KBM-7 (cell line): Measurements from ENCODE around the gene EPAS1.
A peak's percentile ranks its signal among the peaks of the same experiment; 100 is the strongest.

ENCODE experiments used
- DNase-seq: peaks from one replicate; pipeline ENCODE4 v3.0.0-alpha.2; 2015
- in situ Hi-C: fragments of 300-500 bp; cut with MboI; formaldehyde crosslinking; loops from 2 replicates; pipeline ENCODE4 v1.14.3; 2020; ENCODE audit warnings: low sequenced_read_pairs, low pct_unique_long_range_greater_than_20kb, mixed read lengths

EPAS1 gene

DNA sequence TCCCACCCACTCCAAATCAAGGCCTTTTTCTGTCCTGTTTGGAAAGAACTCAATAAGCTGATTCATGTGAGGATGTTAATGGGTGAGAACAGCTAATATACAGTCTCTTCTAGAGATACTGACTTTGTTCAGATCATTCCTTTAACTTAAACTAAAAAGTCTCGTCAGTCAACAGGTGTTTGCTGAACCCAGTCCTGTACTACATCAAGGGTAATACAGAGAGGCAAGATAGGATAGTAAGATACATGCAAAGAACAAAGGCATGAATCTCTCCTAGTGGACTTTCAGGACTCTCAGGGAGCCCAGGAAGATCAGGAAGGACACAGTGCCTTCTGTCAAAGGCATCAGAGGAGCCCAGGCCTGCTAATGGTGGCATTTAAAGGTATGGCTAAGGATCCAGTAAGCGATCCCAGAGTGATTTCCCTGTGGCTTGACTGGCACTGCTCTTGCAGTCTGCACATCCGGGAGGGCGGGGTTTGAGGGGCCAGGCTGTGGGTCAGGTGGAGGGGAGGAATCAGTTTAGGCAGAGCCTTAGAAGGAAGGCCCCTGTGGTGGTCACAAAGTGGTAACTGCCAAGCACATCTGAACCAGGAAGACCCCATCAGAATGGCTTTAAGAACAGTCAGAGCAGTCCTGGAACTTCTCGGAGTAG, 54.0 kb downstream of the EPAS1 start:
- DNase-seq: no peak
- in situ Hi-C loops: no loop called here

DNA sequence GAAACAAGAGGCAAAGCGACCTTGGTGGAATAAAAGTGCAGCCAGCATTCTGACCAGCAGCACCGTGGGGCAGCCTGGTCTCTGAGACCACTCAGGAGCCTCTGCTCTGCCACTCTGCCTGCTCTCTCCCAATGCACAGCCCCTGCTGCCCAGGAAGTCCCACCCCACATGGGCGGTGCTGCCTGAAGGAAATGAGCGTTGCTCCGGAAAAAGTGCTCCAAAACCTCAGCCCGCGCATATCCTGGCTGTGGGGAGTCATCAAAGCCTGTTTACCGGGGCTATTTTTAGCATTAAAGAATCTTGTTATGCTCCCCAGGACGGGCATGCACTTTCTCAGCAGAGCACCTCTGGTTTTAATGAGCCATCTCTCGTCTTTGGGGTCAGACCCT, 54.5 kb downstream of the EPAS1 start:
- in situ Hi-C loops: no loop called here
- DNase-seq: no peak

DNA sequence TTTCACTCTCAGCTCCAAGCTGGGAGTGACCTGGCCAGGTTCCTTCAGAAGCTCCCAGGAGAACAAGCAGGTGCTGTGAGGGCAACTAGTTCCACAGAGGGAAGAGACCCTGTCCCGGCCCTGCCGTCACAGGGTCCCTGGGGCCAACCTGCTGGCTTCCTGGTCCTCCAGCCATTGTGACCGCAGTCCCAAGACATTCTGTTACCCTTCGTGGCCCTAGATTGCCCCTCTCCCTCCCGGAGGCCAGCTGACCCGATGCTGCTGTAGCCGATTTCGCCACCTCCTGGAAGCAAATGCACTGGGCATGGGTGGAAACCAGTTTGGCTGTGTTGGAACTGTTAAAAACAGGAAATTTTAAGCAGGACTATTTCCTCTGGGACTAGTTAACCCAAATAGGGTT, 55.4 kb downstream of the EPAS1 start:
- DNase-seq: no peak
- in situ Hi-C loops: no loop called here

DNA sequence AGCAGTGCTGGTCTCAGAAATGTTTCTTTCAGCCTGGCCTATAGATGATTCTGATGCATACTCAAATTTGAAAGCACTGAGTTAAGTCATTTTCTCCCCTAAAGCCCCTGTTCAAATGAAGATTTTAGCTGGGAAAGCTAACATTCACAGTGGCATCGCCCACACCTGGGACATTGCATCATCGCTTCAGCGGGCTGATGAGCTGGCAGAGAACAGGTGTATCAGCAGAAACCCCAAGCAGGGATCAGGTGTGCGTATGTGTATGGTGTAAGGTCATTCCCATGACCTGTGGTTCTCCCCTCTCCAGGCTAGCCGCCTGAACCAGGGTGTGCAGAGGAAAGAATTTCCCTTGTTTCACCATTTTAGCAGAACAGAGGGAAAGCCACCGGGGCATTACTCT, 56.3 kb downstream of the EPAS1 start:
- in situ Hi-C loops: no loop called here
- no peak for DNase-seq

DNA sequence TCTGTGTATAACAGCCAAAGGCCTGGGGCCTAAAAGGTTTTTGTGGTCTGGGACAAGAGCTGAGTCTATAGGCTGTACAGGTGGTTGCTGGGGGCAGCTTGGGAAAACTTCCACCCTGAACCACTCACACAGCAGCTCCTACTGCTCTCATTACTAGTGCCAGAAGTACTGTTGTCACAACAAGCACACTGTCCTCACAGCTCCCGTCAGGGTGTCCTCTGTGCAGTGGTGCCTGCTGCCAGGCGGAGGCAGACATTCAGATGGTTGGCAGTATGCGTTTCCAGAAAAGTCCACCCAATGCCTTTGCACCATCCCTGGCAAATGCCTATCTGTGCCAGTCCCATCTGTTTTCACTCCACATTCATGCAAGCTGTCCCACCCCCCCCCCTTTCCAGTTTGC, 58.5 kb downstream of the EPAS1 start:
- no peak for DNase-seq
- in situ Hi-C loops: no loop called here

DNA sequence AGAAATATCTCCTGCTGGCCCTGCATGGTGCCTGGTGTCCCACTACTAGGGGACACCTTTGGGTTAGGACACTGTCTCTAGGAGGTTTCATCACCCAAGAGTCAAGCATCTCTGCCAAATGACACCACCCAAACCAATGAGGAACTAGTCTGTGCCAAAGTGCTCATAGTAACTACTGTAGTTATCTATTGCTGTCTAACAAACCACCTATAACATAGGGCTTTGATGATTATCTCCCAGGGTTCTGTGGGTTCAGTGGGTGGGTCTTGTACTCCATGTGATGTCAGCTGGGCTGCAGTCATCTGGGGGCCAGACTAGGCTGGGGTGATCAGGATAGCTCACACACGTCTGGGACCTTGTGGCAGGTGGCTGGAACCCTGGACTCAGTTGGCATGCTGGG, 59.8 kb downstream of the EPAS1 start:
- no peak for DNase-seq
- in situ Hi-C loops: no loop called here

DNA sequence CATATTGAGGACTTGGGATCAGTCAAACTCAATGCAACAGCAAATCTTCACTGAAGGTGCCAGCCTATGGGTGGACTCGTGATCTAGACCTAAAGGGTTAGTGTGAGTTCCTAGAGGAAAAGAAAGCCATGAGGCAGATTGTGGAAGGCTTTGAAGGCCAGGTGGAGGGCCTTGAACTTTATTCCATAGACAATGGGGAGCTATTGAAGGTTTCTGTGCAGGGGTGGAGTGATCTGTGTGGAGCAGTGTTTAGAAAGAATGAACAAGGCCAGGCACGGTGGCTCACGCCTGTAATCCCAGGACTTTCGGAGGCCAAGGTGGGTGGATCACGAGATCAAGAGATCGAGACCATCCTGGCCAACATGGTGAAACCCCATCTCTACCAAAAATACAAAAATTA, 61.5 kb downstream of the EPAS1 start:
- DNase-seq: no peak
- in situ Hi-C loops: no loop called here

DNA sequence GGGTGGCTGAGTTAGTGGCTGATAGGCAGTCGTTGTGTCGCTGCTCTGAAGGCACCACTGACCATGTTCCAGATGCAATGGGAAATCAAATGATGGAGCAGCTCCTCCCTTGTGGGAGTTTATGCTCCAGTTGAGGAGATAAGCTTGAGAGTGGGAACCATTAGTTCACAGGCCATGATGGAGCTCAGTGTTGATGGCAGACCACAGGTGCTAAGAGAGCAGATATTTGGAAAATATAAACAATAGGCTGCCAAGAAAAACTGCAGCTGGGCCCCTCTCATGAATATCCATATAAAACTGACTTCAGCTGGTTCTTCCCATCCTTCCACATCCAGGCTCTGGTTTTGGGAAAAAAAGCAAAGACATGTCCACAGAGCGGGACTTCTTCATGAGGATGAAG, 63.1 kb downstream of the EPAS1 start:
- no peak for DNase-seq
- in situ Hi-C loops: no loop called here

DNA sequence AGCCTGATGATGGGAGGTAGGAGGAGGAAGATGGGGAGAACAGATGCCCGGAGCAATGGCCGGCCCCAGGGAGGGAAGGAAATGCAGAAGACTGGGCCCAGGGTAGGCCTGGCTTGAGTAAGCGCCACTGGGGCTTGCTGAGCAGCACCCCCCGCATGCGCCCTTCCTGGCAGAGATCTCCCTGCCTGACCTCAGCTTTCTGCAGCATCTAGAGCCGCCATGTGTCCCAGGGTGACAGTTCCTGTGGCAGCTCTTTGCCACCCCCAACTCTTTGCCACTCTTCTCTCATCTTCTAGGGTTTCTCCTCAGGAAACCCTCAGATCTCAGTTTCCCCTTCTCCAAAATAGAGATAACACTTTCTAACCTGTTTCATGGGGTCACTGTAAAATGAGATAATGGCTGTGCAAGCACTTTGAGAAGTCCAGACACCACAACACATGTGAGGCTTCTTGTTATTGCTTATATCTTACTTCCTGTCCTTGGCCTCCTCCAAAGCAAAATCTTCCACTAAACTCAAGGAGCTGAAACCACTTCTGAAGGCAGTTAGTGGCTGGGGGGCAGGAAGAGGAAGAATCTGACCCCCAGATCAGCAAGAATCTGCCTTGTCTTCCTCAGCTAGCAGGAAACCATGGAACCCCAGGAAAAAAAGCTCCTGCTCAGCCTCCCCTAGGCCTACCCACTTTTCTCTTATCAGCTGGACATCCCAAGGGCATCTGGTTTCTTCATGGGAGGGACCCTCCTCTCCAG, 64.9 kb downstream of the EPAS1 start:
- DNase-seq: no peak
- in situ Hi-C loops: no loop called here

DNA sequence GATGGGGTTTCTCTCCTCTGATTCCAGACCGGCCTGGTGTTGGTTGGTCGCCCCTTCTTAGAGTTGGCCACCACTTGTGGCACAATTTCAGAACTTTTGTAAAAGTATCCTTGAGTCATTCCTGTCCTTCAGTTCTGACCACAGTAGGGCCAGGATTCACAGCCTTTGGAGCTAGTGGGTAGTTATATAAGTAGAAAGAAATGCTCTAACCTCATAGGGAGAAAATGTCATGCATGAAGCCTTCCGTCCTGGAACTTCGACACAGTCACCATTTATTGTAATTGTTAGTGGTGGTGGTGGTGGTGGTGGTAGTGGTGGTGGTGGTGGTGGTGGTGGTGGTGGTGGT, 65.4 kb downstream of the EPAS1 start:
- DNase-seq: no peak

DNA sequence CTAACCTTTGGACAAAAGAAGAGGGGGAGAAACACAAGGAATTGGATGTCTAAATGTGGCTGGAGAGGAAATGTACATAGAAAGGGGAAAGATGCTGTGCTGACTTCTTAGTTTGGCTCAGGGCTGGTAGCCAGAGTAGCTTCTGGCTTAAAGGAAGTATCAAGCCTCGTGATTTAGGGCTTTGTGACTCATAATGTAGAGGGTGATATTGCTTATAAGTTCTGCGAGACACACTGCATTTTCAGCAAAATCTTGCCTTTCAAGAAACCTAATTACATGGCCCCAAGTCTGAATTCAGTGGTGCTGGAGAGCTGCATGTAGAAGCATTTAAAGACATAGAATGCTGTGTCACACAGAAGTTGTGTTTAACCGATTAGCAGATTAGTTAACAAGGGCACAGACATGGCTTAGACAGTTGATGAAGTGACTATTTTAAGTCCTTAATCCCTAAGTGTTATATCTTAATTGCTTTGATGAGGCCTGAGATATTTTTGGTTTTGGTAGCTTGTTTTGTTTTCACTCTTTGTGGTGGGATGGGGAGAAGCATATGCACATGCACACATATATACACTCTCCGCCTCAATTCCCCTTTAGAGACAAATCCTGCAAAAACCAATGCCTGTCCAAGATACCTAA, 66.4 kb downstream of the EPAS1 start:
- DNase-seq: no peak
- in situ Hi-C loops: no loop called here

More for the DNA sequence above, 65.4 kb downstream of the EPAS1 start:
- in situ Hi-C loops: no loop called here

DNA sequence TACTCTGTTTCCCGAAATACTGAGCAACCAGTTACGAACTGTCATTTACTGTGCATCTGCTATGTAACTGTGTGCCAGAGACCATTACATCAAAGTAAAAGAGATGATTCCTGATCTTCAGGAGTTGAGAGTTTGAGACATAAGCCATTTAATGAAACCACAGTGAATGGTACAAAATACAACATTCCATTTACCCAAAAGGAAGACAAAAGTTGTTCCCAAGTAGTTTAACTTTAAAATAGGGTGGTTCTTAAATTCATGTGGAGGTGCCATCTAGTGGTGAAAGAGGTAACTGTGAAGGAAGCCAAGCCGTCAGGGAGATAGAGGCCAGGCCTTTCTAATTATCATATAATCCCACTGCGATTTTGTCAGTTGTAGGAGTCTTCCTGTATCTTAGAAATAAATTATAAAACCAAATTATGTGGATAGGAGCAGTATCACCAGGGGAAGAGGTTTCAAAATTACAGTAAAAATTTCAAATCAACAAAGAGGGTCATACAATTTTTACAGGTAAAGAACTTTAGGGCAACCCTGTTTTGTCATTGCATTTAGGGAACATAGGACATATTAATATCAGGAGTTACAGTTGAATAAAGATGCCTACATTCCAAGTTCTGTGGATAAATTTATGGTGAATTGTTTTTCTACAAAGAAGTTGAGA, 67.7 kb downstream of the EPAS1 start:
- in situ Hi-C loops: no loop called here
- peak; percentile 62 for DNase-seq

DNA sequence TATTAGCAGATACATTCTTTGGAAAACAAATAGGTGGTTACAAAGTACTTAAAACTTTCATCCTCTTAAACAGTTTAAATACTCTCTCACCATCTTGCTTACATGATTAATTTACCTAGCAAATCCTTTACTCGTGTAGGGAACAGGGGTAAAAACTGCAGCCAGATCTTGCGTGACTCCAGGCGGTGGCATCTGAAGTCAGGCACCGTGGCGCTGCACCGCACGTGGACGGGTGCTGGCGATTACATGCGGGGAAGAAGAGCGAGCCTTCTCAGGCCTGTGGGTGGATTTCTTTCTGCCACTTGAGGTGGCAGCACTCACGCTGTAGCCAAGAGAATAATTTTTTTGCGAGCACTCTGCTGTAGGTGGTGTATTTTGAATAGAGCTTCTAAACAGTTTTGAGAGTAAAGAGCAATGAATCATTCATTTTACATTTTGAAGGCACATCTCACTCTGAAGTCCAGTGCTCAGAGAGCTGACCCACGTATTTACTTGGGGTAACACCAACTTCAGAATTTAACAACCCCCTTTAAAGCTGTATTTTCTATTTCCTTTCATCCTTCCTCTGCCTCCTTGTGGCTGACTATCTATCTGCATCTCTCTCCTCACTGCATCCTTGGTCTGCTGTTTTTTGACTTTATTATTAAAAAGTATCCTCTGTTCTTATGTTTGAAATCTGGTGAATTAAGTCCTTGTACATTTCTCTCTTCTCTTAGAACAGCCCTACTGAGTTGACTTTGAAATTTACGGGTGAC, 68.9 kb downstream of the EPAS1 start:
- DNase-seq: no peak
- in situ Hi-C loops: no loop called here

DNA sequence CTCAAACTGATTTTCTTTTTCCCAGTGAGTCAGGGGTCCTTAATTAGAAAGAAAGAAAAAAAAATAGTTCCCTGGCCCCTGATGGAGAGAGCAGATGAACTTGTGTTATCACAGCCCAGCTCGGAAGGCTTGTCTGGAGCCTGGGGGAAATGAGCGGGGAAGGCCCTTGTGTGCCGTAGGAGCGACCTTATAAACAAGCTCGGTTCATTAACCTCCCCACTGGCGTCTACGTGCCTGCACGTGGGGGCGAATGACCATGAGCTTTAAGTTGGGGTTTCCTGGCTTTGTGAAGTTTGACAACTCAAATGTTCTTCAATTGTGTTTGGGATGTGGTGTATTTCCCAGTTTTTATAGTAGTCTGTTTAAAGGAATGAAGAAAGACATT, 69.5 kb downstream of the EPAS1 start:
- no peak for DNase-seq
- in situ Hi-C loops: no loop called here

DNA sequence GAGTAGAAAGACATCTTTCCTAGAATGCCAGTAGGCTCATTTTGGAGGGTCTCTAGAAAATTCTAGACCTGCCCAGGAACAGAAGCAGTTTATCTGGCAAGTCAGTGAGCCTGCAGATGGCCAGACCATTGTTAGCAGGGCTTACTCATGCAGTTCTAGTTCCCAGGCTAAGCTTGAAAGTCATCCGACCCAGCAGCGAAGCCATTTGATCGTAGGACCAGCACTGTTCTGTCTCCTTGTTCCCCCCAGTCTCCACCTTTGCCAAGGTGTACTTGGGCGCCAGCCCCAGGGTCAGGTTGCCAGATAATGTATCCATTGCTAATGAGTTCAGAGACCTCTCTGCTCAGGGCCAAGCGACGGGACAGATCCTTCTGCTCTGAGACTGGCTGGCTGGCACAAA, 70.1 kb downstream of the EPAS1 start:
- DNase-seq: no peak
- in situ Hi-C loops: no loop called here

DNA sequence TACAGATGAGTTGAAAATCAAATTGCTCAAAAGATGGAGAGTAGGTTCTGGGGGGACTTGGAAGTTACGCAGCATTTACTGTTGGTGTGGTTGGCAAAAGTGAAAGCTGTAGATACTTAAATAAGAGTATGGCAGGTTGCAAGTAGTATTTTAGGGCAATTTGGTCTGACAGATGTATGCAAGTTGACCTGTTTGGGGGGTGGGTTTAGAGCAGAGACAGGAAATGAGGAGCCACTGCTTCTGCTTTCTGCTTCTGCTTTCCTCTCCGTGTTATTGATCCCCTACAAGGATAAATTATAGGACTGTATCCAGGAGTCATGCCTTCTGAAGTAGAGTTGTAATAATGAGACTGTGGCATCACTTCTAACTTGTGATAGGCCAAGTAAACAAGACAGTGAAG, 71.2 kb downstream of the EPAS1 start:
- in situ Hi-C loops: no loop called here
- peak; percentile 92 for DNase-seq

DNA sequence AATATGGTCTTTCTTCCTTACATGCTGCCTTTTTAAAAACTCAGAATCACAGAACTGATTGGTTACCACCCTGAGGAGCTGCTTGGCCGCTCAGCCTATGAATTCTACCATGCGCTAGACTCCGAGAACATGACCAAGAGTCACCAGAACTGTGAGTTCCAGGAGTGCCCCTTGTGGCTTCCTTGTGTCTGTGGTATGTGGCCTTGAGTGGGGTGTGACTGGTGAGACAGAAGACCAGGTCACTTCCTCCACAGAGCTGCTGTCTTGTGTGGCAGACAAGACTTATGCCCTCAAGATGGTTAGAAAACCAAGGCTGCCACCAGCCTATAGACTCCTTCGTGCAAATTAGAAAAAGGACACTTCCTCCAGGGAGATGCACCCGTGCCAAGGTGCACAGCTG, 72.6 kb downstream of the EPAS1 start:
- DNase-seq: no peak
- in situ Hi-C loops: no loop called here

DNA sequence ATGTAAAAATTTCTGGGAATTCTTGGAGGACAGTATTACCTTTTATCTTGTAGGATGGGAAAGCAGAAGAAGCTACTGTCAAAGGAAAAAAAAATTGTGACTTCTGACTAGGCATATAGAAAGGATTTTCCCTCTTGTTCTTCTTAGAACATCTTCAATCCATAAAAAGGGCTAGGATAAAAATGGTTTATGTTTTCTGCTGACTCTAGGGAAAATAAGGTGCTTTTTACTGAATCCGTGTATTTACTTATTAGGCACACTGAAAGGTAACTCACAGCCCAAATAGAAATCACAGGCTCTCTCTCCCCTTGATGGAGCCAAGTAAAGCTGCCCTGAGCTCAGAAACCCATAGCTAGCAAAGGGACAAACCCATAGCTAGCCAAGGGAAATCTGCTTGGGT, 74.6 kb downstream of the EPAS1 start:
- DNase-seq: no peak
- in situ Hi-C loops: no loop called here

DNA sequence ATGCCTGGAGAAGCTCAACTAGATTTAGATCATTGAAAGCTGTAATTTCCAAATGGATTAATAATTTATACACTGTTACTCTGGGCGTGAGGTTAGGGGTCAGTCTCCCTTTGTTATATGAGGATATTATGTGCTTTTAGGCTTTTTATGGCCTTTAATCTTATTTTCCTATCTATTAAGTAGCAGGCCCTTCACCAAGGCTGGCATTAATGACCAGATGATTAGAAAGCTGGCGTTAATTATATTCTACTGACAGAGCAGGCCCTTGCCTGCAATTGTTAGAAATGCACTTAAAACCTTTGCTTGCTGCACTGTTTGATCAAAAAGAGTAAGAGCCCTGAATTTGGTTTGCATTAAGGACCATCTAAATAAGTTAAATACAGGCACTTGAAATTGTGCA, 75.3 kb downstream of the EPAS1 start:
- DNase-seq: no peak
- in situ Hi-C loops: no loop called here

DNA sequence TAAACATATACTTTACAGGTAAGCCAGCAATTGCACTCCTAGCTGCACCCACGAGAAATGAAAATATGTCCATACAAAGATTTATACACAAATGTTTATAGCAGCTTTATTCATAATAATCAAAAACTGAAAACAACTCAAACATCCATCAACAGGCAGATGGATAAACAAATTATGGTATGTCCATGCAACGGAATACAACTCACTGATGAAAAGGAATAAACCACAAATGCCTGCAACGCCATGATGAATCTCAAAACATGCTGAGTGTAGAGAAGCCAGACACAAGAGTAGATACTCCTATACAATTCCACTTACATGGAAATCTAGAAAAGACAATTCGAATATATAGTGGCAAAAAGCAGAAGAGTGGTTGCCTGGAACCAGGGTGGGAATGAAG, 76.0 kb downstream of the EPAS1 start:
- no peak for DNase-seq
- in situ Hi-C loops: no loop called here
